Small intestine (tissue), 7 donors: ENCODE data around the gene CRYL1. TPM values are rescaled to one million over a fixed set of nuclear protein-coding genes. Genes with fewer than 3 reads are reported as not detected.
A peak's percentile ranks its signal among the peaks of the same experiment; 100 is the strongest.

Experiments
- DNase-seq, 2 donors: peaks; one replicate each; pipeline versions ENCODE4 v3.0.0 to v3.0.0-alpha.2; 2013
- FAIRE-seq: peaks from 2 replicates; lab custom pipeline; 2012; peaks lifted over from hg19 to GRCh38; lab: Jason Lieb, UNC
- H3K27ac ChIP-seq, 3 donors: one replicate each; pipeline ENCODE4 v1.5.1; 2013; ENCODE audit warnings: low read length in 2 of 3, mild to moderate bottlenecking in 2 of 3, control low read depth in 1 of 3, inconsistent platforms in 1 of 3, low read depth in 1 of 3, moderate library complexity in 1 of 3
- H3K27me3 ChIP-seq, 3 donors: one replicate each; pipeline ENCODE4 v1.6.1; 2013; ENCODE audit warnings: low read length in 3 of 3, inconsistent platforms in 1 of 3; ENCODE audit not compliant: control insufficient read depth in 3 of 3, insufficient read depth in 3 of 3
- H3K36me3 ChIP-seq, 3 donors: one replicate each; pipeline ENCODE4 v1.6.1; 2013; ENCODE audit warnings: low read length in 3 of 3, inconsistent platforms in 1 of 3, low read depth in 1 of 3, mild to moderate bottlenecking in 1 of 3, moderate library complexity in 1 of 3; ENCODE audit not compliant: control insufficient read depth in 3 of 3, insufficient read depth in 2 of 3
- H3K4me1 ChIP-seq, 3 donors: one replicate each; pipeline ENCODE4 v1.6.1; 2013; ENCODE audit warnings: low read length in 2 of 3, inconsistent platforms in 1 of 3, low read depth in 1 of 3, mild to moderate bottlenecking in 1 of 3, moderate library complexity in 1 of 3; ENCODE audit not compliant: control insufficient read depth in 3 of 3, insufficient read depth in 2 of 3
- H3K4me3 ChIP-seq, 3 donors: one replicate each; pipeline ENCODE4 v1.5.1; 2013; ENCODE audit warnings: low read length in 3 of 3, control low read depth in 1 of 3, inconsistent platforms in 1 of 3, low read depth in 1 of 3, mild to moderate bottlenecking in 1 of 3, moderate library complexity in 1 of 3
- H3K9me3 ChIP-seq, 2 donors: one replicate each; pipeline ENCODE4 v1.6.1; 2013; ENCODE audit warnings: low read depth in 1 of 2, low read length in 1 of 2; ENCODE audit not compliant: control insufficient read depth in 2 of 2, insufficient read depth in 1 of 2
- WGBS, 3 donors: extraction: QIAGEN DNeasy Blood & Tissue Kit; methylation state at CpG; one replicate each; pipeline ENCODE4 v1.1.7; 2013; 5-methylcytosine and 5-hydroxymethylcytosine counted together
- polyA plus RNA-seq, 4 donors: library from polyadenylated mRNA; stranded (reverse) in 3 of 4; unstranded in 1 of 4; fragments of 200-250 nt in 3 of 4; fragments of 120-200 nt in 1 of 4; gene quantifications; one replicate each; pipeline versions ENCODE4 v1.2.1 to v1.2.3, GENCODE V29; 2013
- donor health status: healthy with polysubstance abuse.
- donor health status: control.
- donor health status: control.
- donor health status: Bipolar disorder and iron deficiency.
- donor health status: healthy.

Gene CRYL1
- polyA plus RNA-seq, 4 donors = 136 to 372 (median 263) TPM

GRCh38 chr13:20482787-20483186 lies 42.9 kb downstream of the CRYL1 start:
- Histone ChIP-seq H3K27me3 (no peaks in the 10 kb centered on the region), H3K27ac (peak overlapping the region in 2 of 3 donors; percentile 52 to 72), H3K4me3 (no peak overlapping the region), H3K36me3 (peaks cover 0 to 27% (median 7%) of the 10 kb centered on the region in 3 donors), H3K4me1 (peaks cover 0 to 9% (median 2%) of the 10 kb centered on the region in 3 donors), H3K9me3 (no peaks in the 10 kb centered on the region)
- peak in 1 of 2 donors; percentile 62 for DNase-seq
- WGBS, 3 donors = 45 to 82% (median 74%) methylated on average over 6 of the region's 6 CpGs
- no peak for FAIRE-seq

- no peak for FAIRE-seq
- H3K4me3 ChIP-seq = no peak overlapping the region
- DNase-seq = peak in 1 of 2 donors; percentile 47
Observed at GRCh38 chr13:20482275-20482761, 43.3 kb downstream of the CRYL1 start.

GRCh38 chr13:20477394-20477793 lies 48.3 kb downstream of the CRYL1 start:
- WGBS, 3 donors = 78 to 97% (median 96%) methylated on average over 3 of the region's 3 CpGs
- no peak overlapping the region for H3K27ac ChIP-seq
- FAIRE-seq = no peak

More at GRCh38 chr13:20482275-20482761, 43.3 kb downstream of the CRYL1 start:
- Histone ChIP-seq H3K9me3 (no peaks in the 10 kb centered on the region), H3K4me1 (peaks cover 0 to 9% (median 2%) of the 10 kb centered on the region in 3 donors), H3K27me3 (no peaks in the 10 kb centered on the region), H3K36me3 (peaks cover 0 to 23% (median 7%) of the 10 kb centered on the region in 3 donors), H3K27ac (peak overlapping the region in 2 of 3 donors; percentile 52 to 72)
- 25 to 67% (median 59%) methylated on average over 11 of the region's 11 CpGs for WGBS, 3 donors

GRCh38 chr13:20475927-20476691 lies 49.5 kb downstream of the CRYL1 start:
- FAIRE-seq (no peak), DNase-seq (peak in 1 of 2 donors; percentile 51)
- no peaks in the 10 kb centered on the region for H3K9me3 ChIP-seq
- WGBS, 3 donors = 62 to 77% (median 67%) methylated on average over 17 to 18 of the region's 18 CpGs
- H3K4me3 ChIP-seq = no peak overlapping the region
- peak overlapping the region in 1 of 3 donors; percentile 63 for H3K27ac ChIP-seq
- no peaks in the 10 kb centered on the region for H3K27me3 ChIP-seq
- no peaks in the 10 kb centered on the region for H3K4me1 ChIP-seq
- H3K36me3 ChIP-seq = peaks cover 0 to 60% (median 16%) of the 10 kb centered on the region in 3 donors

More at GRCh38 chr13:20477394-20477793, 48.3 kb downstream of the CRYL1 start:
- no peaks in the 10 kb centered on the region for H3K27me3 ChIP-seq
- H3K4me1 ChIP-seq = peaks cover 0 to 3% (median under 1%) of the 10 kb centered on the region in 3 donors
- peaks cover 0 to 51% (median 15%) of the 10 kb centered on the region in 3 donors for H3K36me3 ChIP-seq
- no peak overlapping the region for H3K4me3 ChIP-seq
- DNase-seq = no peak
- H3K9me3 ChIP-seq = no peaks in the 10 kb centered on the region

GRCh38 chr13:20474515-20474914 lies 51.1 kb downstream of the CRYL1 start:
- H3K9me3 ChIP-seq = peaks cover 0 to 1% of the 10 kb centered on the region in 2 donors
- H3K36me3 ChIP-seq = peaks cover 0 to 60% (median 13%) of the 10 kb centered on the region in 3 donors
- no peak overlapping the region for H3K27ac ChIP-seq
- H3K4me3 ChIP-seq = no peak overlapping the region
- H3K27me3 ChIP-seq = no peaks in the 10 kb centered on the region
- 95 to 97% (median 97%) methylated on average over 3 of the region's 3 CpGs for WGBS, 3 donors
- DNase-seq (no peak), FAIRE-seq (no peak)
- no peaks in the 10 kb centered on the region for H3K4me1 ChIP-seq

- FAIRE-seq (no peak), DNase-seq (no peak)
- Histone ChIP-seq H3K27ac (no peak overlapping the region), H3K36me3 (peaks cover 0 to 60% (median 13%) of the 10 kb centered on the region in 3 donors), H3K9me3 (peaks cover 0 to 2% of the 10 kb centered on the region in 2 donors), H3K4me1 (no peaks in the 10 kb centered on the region), H3K27me3 (no peaks in the 10 kb centered on the region), H3K4me3 (no peak overlapping the region)
- 83 to 92% (median 87%) methylated on average over 6 of the region's 6 CpGs for WGBS, 3 donors
Observed at GRCh38 chr13:20473888-20474287, 51.8 kb downstream of the CRYL1 start.

- H3K4me1 ChIP-seq = no peaks in the 10 kb centered on the region
- peaks cover 0 to 2% of the 10 kb centered on the region in 2 donors for H3K9me3 ChIP-seq
- no peak for FAIRE-seq
- no peaks in the 10 kb centered on the region for H3K27me3 ChIP-seq
- peaks cover 0 to 65% (median 13%) of the 10 kb centered on the region in 3 donors for H3K36me3 ChIP-seq
- 92 to 98% (median 94%) methylated on average over 14 of the region's 14 CpGs for WGBS, 3 donors
- no peak for DNase-seq
- H3K4me3 ChIP-seq = no peak overlapping the region
- H3K27ac ChIP-seq = no peak overlapping the region
Observed at GRCh38 chr13:20473139-20473538, 52.5 kb downstream of the CRYL1 start.

- 91 to 95% (median 92%) methylated on average over 8 of the region's 8 CpGs for WGBS, 3 donors
- Histone ChIP-seq H3K27ac (no peak overlapping the region), H3K4me1 (no peaks in the 10 kb centered on the region), H3K4me3 (no peak overlapping the region), H3K9me3 (peaks cover 0 to 2% of the 10 kb centered on the region in 2 donors), H3K27me3 (no peaks in the 10 kb centered on the region), H3K36me3 (peaks cover 0 to 70% (median 13%) of the 10 kb centered on the region in 3 donors)
- no peak for DNase-seq
- FAIRE-seq = no peak
Observed at GRCh38 chr13:20472531-20472930, 53.1 kb downstream of the CRYL1 start.
